ENCODE measurements around the gene CRNKL1. TPM values are rescaled to one million over a fixed set of nuclear protein-coding genes. Genes with fewer than 3 reads are reported as not detected.
"Not testable (repeated sequence)": the region's sequence is repeated elsewhere in the genome, so short reads cannot be mapped to it uniquely, and the experiment has no call there.

Gene CRNKL1
- polyA plus RNA-seq, 1 donor (not counting 4 experiments of a cell fraction or from before 2014, with no cell fraction given), result 11.0 TPM

GRCh38 chr20:20005342-20005741 is 46.9 kb downstream of the CRNKL1 start:
- dilution Hi-C loops (cut with MboI; ENCODE audit: extremely low pct_ligation_motif_present, low sequenced_read_pairs), result no loop called here
- no peak overlapping the region for H3K9ac ChIP-seq (ENCODE audit: control insufficient read depth, extremely low read depth, insufficient read depth, low read length)
- no peaks in the 10 kb centered on the region for H4K20me1 ChIP-seq (ENCODE audit: control insufficient read depth, extremely low read depth, insufficient read depth, low read length)
- H3K4me2 ChIP-seq (ENCODE audit: control insufficient read depth, extremely low read depth, insufficient read depth, low read depth, low read length), result no peak overlapping the region
- peaks cover 7% of the 10 kb centered on the region for H3K79me2 ChIP-seq (ENCODE audit: control insufficient read depth, insufficient read depth, low read length)
- H3K9me3 ChIP-seq (ENCODE audit: control insufficient read depth, low read depth, low read length), result no peaks in the 10 kb centered on the region
- peaks cover 17% of the 10 kb centered on the region for H3K4me1 ChIP-seq (ENCODE audit: control insufficient read depth, extremely low read depth, insufficient read depth, low read length)
- H3K9me1 ChIP-seq (ENCODE audit: control insufficient read depth, extremely low read depth, insufficient read depth, low read length), result no peaks in the 10 kb centered on the region
- H2AFZ ChIP-seq (ENCODE audit: control insufficient read depth, low read length), result no peak overlapping the region
- FAIRE-seq (no peak), DNase-seq (ENCODE audit: low read depth, low spot score) (no peak)
- no peak overlapping the region for H3K27ac ChIP-seq (ENCODE audit: control insufficient read depth, insufficient read depth, low read length)
- no peaks in the 10 kb centered on the region for H3K27me3 ChIP-seq (ENCODE audit: control insufficient read depth, extremely low read depth, insufficient read depth, low read length)
- H3K36me3 ChIP-seq (ENCODE audit: control insufficient read depth in 2 of 2, extremely low read depth in 1 of 2, insufficient read depth in 2 of 2, low read length in 2 of 2), result peaks cover 16 to 18% of the 10 kb centered on the region in 2 experiments
- no peak for TF ChIP-seq CTCF (optimal IDR thresholded peaks at IDR 0.05 in 1 of 3, IDR thresholded peaks at IDR 0.05 in 1 of 3, conservative IDR thresholded peaks at IDR 0.05 in 1 of 3; ENCODE audit: extremely low read depth in 1 of 3, insufficient read depth in 2 of 3, low read length in 3 of 3)
- no peak for TF ChIP-seq EZH2 (IDR thresholded peaks at IDR 0.05; ENCODE audit: low read length)
- H3K4me3 ChIP-seq (ENCODE audit: control insufficient read depth in 2 of 3, extremely low read depth in 1 of 3, insufficient read depth in 2 of 3, low read depth in 1 of 3, low read length in 3 of 3), result no peak overlapping the region

- Histone ChIP-seq H3K79me2 (ENCODE audit: control insufficient read depth, insufficient read depth, low read length) (peaks cover 13% of the 10 kb centered on the region), H3K4me1 (ENCODE audit: control insufficient read depth, extremely low read depth, insufficient read depth, low read length) (peaks cover 17% of the 10 kb centered on the region), H3K27ac (ENCODE audit: control insufficient read depth, insufficient read depth, low read length) (peak overlapping the region; percentile 5), H3K4me2 (ENCODE audit: control insufficient read depth, extremely low read depth, insufficient read depth, low read depth, low read length) (peak overlapping the region; percentile 17), H3K36me3 (ENCODE audit: control insufficient read depth in 2 of 2, extremely low read depth in 1 of 2, insufficient read depth in 2 of 2, low read length in 2 of 2) (peaks cover 23 to 32% of the 10 kb centered on the region in 2 experiments)
- H3K9me3 ChIP-seq (ENCODE audit: control insufficient read depth, low read depth, low read length); H2AFZ ChIP-seq (ENCODE audit: control insufficient read depth, low read length); H3K9me1 ChIP-seq (ENCODE audit: control insufficient read depth, extremely low read depth, insufficient read depth, low read length); dilution Hi-C loops (cut with MboI; ENCODE audit: extremely low pct_ligation_motif_present, low sequenced_read_pairs); H3K27me3 ChIP-seq (ENCODE audit: control insufficient read depth, extremely low read depth, insufficient read depth, low read length); DNase-seq (ENCODE audit: low read depth, low spot score); H3K4me3 ChIP-seq (ENCODE audit: control insufficient read depth in 2 of 3, extremely low read depth in 1 of 3, insufficient read depth in 2 of 3, low read depth in 1 of 3, low read length in 3 of 3); FAIRE-seq; H4K20me1 ChIP-seq (ENCODE audit: control insufficient read depth, extremely low read depth, insufficient read depth, low read length); H3K9ac ChIP-seq (ENCODE audit: control insufficient read depth, extremely low read depth, insufficient read depth, low read length): not testable (repeated sequence)
Observed at GRCh38 chr20:20003955-20004322, 48.3 kb downstream of the CRNKL1 start.

Measured in keratinocyte (primary cell).